Measurements from ENCODE around the gene LMO3. TPM values are rescaled to one million over a fixed set of nuclear protein-coding genes. Genes with fewer than 3 reads are reported as not detected.

The LMO3 gene
- 1 to 10 TPM in 1 of 2 donors, under 1 TPM in 1; 0.33 to 1.7 TPM for total RNA-seq

DNA sequence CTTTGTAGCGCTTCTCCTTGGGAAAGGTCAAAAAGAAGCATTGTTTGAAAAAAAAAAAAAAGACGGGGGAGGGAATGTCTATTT lies at the start of gene LMO3:
Gene LMO3, minus strand, starts transcription at position 46 of the 84 bp plus-strand sequence. CDS start 5,302 bp downstream, outside the sequence.

